ENCODE data around the gene ACTR2. TPM values are rescaled to one million over a fixed set of nuclear protein-coding genes. Genes with fewer than 3 reads are reported as not detected.
"Not testable (repeated sequence)": the region's sequence is repeated elsewhere in the genome, so short reads cannot be mapped to it uniquely, and the experiment has no call there.

The ACTR2 gene
- total RNA-seq, 1 donor from 2014 or later: 449 TPM

DNA sequence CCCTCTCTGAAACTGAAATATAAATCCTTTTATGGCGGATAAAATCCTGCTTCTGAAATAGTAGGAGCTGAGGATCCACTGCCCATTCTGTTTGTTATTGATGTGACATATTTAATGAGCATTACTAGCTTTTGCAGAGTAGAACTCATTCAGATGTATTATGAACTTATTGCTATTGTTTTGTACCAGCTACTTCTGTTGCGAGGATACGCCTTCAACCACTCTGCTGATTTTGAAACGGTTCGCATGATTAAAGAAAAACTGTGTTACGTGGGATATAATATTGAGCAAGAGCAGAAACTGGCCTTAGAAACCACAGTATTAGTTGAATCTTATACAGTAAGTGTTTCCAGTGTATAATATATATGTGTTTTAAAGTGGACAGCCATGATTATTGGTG lies 27.7 kb downstream of the ACTR2 start:
- no peak overlapping the region for H3K27ac Mint-ChIP-seq (ENCODE audit: unreplicated experiment)
- peaks cover 14% of the 10 kb centered on the region for H3K36me3 Mint-ChIP-seq (ENCODE audit: low read depth)
- no peak for DNase-seq (ENCODE audit: low spot score)
- peaks cover 13% of the 10 kb centered on the region for H3K4me1 Mint-ChIP-seq (ENCODE audit: low read depth)
- H3K4me3 Mint-ChIP-seq (ENCODE audit: unreplicated experiment): no peak overlapping the region
- no peaks in the 10 kb centered on the region for H3K27me3 Mint-ChIP-seq (ENCODE audit: low read depth)
- TF ChIP-seq, protein P1, sequence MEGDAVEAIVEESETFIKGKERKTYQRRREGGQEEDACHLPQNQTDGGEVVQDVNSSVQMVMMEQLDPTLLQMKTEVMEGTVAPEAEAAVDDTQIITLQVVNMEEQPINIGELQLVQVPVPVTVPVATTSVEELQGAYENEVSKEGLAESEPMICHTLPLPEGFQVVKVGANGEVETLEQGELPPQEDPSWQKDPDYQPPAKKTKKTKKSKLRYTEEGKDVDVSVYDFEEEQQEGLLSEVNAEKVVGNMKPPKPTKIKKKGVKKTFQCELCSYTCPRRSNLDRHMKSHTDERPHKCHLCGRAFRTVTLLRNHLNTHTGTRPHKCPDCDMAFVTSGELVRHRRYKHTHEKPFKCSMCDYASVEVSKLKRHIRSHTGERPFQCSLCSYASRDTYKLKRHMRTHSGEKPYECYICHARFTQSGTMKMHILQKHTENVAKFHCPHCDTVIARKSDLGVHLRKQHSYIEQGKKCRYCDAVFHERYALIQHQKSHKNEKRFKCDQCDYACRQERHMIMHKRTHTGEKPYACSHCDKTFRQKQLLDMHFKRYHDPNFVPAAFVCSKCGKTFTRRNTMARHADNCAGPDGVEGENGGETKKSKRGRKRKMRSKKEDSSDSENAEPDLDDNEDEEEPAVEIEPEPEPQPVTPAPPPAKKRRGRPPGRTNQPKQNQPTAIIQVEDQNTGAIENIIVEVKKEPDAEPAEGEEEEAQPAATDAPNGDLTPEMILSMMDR (IDR thresholded peaks at IDR 0.05): no peak
- no peaks in the 10 kb centered on the region for H3K9me3 Mint-ChIP-seq (ENCODE audit: low read depth)

DNA sequence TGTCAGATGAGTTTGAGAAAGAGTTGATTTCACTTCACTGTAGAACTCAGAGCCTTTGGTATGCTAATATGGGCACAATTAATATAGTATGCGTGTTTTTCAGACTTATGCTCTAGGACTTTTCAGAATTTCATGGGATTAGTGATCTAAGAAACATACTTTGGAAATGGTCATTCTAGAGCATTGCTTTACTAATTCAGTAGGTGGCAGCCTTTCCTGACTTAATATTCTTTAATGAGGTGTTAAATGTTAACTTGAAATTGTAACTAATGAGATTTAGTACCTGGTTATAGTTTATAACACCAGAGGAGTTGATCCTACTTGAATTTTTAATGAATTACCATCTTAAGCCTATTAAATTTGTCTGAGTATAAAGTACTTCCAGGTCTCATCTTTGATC lies 28.4 kb downstream of the ACTR2 start:
- H3K36me3 Mint-ChIP-seq (ENCODE audit: low read depth): peaks cover 13% of the 10 kb centered on the region
- no peaks in the 10 kb centered on the region for H3K27me3 Mint-ChIP-seq (ENCODE audit: low read depth)
- TF ChIP-seq, protein P1 (IDR thresholded peaks at IDR 0.05): peak; percentile 75
- H3K4me1 Mint-ChIP-seq (ENCODE audit: low read depth): peaks cover 17% of the 10 kb centered on the region
- no peak overlapping the region for H3K4me3 Mint-ChIP-seq (ENCODE audit: unreplicated experiment)
- no peak for DNase-seq (ENCODE audit: low spot score)
- H3K27ac Mint-ChIP-seq (ENCODE audit: unreplicated experiment): no peak overlapping the region
- no peaks in the 10 kb centered on the region for H3K9me3 Mint-ChIP-seq (ENCODE audit: low read depth)

DNA sequence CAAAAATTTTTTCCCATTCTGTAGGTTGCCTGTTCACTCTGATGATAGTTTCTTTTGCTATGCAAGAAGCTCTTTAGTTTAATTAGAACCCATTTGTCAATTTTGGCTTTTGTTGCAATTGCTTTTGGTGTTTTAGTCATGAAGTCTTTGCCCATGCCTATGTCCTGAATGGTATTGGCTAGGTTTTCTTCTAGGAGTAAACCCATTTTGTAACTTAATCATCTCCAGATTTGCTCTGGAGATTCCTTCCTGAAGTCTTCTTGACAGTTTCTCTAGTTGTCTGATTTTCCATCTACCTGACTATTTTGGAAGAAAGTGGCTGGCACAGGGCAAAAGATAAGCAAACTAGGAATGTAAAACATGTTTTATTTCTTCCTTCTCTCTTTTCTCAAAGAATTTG lies 30.2 kb downstream of the ACTR2 start:
- H3K27me3 Mint-ChIP-seq (ENCODE audit: low read depth); DNase-seq (ENCODE audit: low spot score); H3K4me3 Mint-ChIP-seq (ENCODE audit: unreplicated experiment); H3K9me3 Mint-ChIP-seq (ENCODE audit: low read depth): not testable (repeated sequence)
- peak overlapping the region; percentile 41 for H3K27ac Mint-ChIP-seq (ENCODE audit: unreplicated experiment)
- peaks cover 16% of the 10 kb centered on the region for H3K36me3 Mint-ChIP-seq (ENCODE audit: low read depth)
- H3K4me1 Mint-ChIP-seq (ENCODE audit: low read depth): peaks cover 25% of the 10 kb centered on the region

DNA sequence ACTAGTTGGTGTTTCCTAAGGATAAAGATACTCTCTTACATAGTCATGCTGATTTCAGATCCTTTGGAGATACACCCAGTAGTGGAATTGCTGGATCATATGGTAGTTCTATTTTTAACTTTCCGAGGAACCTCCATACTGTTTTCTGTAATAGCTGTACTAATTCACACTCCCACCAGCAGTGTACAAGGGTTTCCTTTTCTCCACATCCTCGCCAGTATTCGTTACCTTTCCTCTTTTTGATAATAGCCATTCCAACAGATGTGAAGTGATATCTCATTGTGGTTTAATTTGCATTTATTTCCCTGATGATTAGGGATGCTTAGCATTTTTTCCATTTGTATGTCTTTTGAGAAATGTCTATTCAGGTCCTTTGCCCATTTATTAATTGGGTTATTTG lies 34.0 kb downstream of the ACTR2 start:
- H3K9me3 Mint-ChIP-seq (ENCODE audit: low read depth): no peaks in the 10 kb centered on the region
- no peak for DNase-seq (ENCODE audit: low spot score)
- no peaks in the 10 kb centered on the region for H3K27me3 Mint-ChIP-seq (ENCODE audit: low read depth)
- H3K4me1 Mint-ChIP-seq (ENCODE audit: low read depth): peaks cover 38% of the 10 kb centered on the region
- H3K36me3 Mint-ChIP-seq (ENCODE audit: low read depth): peaks cover 24% of the 10 kb centered on the region
- TF ChIP-seq, protein P1 (IDR thresholded peaks at IDR 0.05): no peak
- peak overlapping the region; percentile 43 for H3K27ac Mint-ChIP-seq (ENCODE audit: unreplicated experiment)
- no peak overlapping the region for H3K4me3 Mint-ChIP-seq (ENCODE audit: unreplicated experiment)

DNA sequence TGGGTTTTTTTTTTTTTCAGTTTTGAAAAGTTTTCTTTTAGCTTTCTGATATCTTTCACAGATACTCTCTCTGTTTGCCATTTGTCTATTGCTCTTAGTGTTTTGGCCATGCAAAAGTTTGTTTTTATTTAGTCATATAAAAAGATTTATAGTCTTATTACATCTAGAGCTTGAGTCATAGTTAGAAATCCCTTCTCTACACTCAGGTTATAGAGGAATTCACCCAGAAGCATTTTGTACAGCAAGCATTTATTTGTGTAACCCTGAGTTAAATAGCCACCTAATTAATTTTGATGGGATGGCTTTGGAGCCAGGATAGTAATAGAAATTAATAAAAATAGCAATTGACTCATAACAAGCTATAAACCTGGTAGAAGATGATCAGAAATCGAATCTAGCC lies 35.6 kb downstream of the ACTR2 start:
- TF ChIP-seq, protein P1 (IDR thresholded peaks at IDR 0.05): no peak
- no peaks in the 10 kb centered on the region for H3K27me3 Mint-ChIP-seq (ENCODE audit: low read depth)
- no peak for DNase-seq (ENCODE audit: low spot score)
- H3K9me3 Mint-ChIP-seq (ENCODE audit: low read depth): no peaks in the 10 kb centered on the region
- H3K4me3 Mint-ChIP-seq (ENCODE audit: unreplicated experiment): no peak overlapping the region
- peaks cover 26% of the 10 kb centered on the region for H3K36me3 Mint-ChIP-seq (ENCODE audit: low read depth)
- peaks cover 35% of the 10 kb centered on the region for H3K4me1 Mint-ChIP-seq (ENCODE audit: low read depth)
- H3K27ac Mint-ChIP-seq (ENCODE audit: unreplicated experiment): no peak overlapping the region

DNA sequence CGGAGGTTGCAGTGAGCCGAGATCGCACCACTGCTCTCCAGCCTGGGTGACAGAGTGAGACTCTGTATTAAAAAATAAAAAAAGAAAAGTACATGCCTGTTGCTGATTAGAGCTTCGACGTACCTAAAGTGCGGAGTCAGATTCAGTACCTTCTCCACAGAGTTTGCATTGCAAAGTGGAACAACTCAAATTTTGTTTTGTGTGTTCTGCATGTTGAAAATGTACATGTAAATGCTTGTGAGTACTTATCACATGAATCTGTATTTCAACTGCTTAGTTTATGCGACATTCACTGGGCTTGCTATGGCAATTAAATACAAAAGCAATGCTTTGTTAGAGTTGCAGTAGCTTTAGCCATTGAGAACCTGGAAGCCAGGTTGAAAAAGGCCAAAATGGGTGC lies 36.4 kb downstream of the ACTR2 start:
- Mint-ChIP-seq H3K36me3 (ENCODE audit: low read depth) (peaks cover 28% of the 10 kb centered on the region), H3K4me3 (ENCODE audit: unreplicated experiment) (no peak overlapping the region), H3K9me3 (ENCODE audit: low read depth) (no peaks in the 10 kb centered on the region), H3K27me3 (ENCODE audit: low read depth) (no peaks in the 10 kb centered on the region), H3K4me1 (ENCODE audit: low read depth) (peaks cover 41% of the 10 kb centered on the region), H3K27ac (ENCODE audit: unreplicated experiment) (no peak overlapping the region)
- TF ChIP-seq, protein P1 (IDR thresholded peaks at IDR 0.05): no peak
- DNase-seq (ENCODE audit: low spot score): no peak
